Neuronal stem cell (in vitro differentiated cells): ENCODE measurements around the gene MON1B.
A peak's percentile ranks its signal among the peaks of the same experiment; 100 is the strongest.

Source experiments
- DNase-seq: peaks from one replicate; pipeline ENCODE4 v3.0.0-alpha.2; 2013; ENCODE audit warnings: low spot score
- H2AFZ ChIP-seq: one replicate; pipeline ENCODE4 v1.6.1; 2013; ENCODE audit warnings: mild to moderate bottlenecking, low read length, inconsistent platforms
- H2AK5ac ChIP-seq: 2 replicates; pipeline ENCODE4 v1.6.1; 2013; ENCODE audit warnings: low read depth, mild to moderate bottlenecking, inconsistent platforms, low read length, moderate library complexity, mixed read lengths
- H2BK120ac ChIP-seq: 2 replicates; pipeline ENCODE4 v1.6.1; 2013; ENCODE audit warnings: low read depth, mild to moderate bottlenecking, inconsistent platforms, low read length, moderate library complexity, mixed read lengths
- H2BK12ac ChIP-seq: one replicate; pipeline ENCODE4 v1.6.1; 2013; ENCODE audit warnings: low read length, inconsistent platforms
- H2BK15ac ChIP-seq: 2 replicates; pipeline ENCODE4 v1.6.1; 2013; ENCODE audit warnings: mild to moderate bottlenecking, low read length, inconsistent platforms, mixed read lengths
- H2BK5ac ChIP-seq: one replicate; pipeline ENCODE4 v1.6.1; 2013; ENCODE audit warnings: inconsistent platforms, mild to moderate bottlenecking, low read length, moderate library complexity
- H3K14ac ChIP-seq: one replicate; pipeline ENCODE4 v1.6.1; 2013; ENCODE audit warnings: low read length, inconsistent platforms
- H3K18ac ChIP-seq: 2 replicates; pipeline ENCODE4 v1.6.1; 2013; ENCODE audit warnings: low read length, inconsistent platforms
- H3K23ac ChIP-seq: 2 replicates; pipeline ENCODE4 v1.6.1; 2013; ENCODE audit warnings: low read depth, mild to moderate bottlenecking, mixed read lengths, low read length, inconsistent platforms; ENCODE audit not compliant: poor library complexity
- H3K27ac ChIP-seq: replicated peaks from 3 replicates; pipeline ENCODE4 v1.5.1; 2013; ENCODE audit warnings: low read length, inconsistent platforms
- H3K27me3 ChIP-seq, 3 experiments: 2 replicates each; pipeline ENCODE4 v1.6.1; 2013; ENCODE audit warnings: low read length in 3 of 3, mild to moderate bottlenecking in 2 of 3, inconsistent platforms in 1 of 3, low read depth in 1 of 3, mixed read lengths in 1 of 3, moderate library complexity in 1 of 3; ENCODE audit not compliant: control insufficient read depth in 3 of 3, insufficient read depth in 3 of 3
- H3K36me3 ChIP-seq, 2 donors: replicated peaks in 1 of 2; 2 replicates each; pipeline ENCODE4 v1.6.1; 2013; ENCODE audit warnings: low read length in 2 of 2; ENCODE audit not compliant: control insufficient read depth in 2 of 2, insufficient read depth in 2 of 2
- H3K4ac ChIP-seq: 2 replicates; pipeline ENCODE4 v1.6.1; 2013; ENCODE audit warnings: inconsistent platforms, mild to moderate bottlenecking, low read length, moderate library complexity
- H3K4me1 ChIP-seq, 2 donors: 1 replicate in 1 of 2; 2 replicates in 1 of 2; pipeline ENCODE4 v1.6.1; 2013; ENCODE audit warnings: low read length in 2 of 2, low read depth in 1 of 2; ENCODE audit not compliant: control insufficient read depth in 2 of 2, insufficient read depth in 1 of 2
- H3K4me2 ChIP-seq: one replicate; pipeline ENCODE4 v1.6.1; 2013; ENCODE audit warnings: mild to moderate bottlenecking, low read length, inconsistent platforms; ENCODE audit not compliant: insufficient read depth, poor library complexity, severe bottlenecking
- H3K4me3 ChIP-seq, 2 donors: 2 replicates each; pipeline ENCODE4 v1.5.1; 2013; ENCODE audit warnings: low read length in 2 of 2, mild to moderate bottlenecking in 2 of 2, inconsistent platforms in 1 of 2, moderate library complexity in 1 of 2
- H3K79me1 ChIP-seq: one replicate; pipeline ENCODE4 v1.6.1; 2013; ENCODE audit warnings: low read depth, mild to moderate bottlenecking, inconsistent platforms, low read length, moderate library complexity
- H3K9ac ChIP-seq: one replicate; pipeline ENCODE4 v1.6.1; 2013; ENCODE audit warnings: mild to moderate bottlenecking, low read depth, low read length, inconsistent platforms; ENCODE audit not compliant: poor library complexity
- H3K9me3 ChIP-seq, 2 donors: replicated peaks in 1 of 2; 2 replicates each; pipeline versions ENCODE3 to v1.6.1; 2013; ENCODE audit warnings: low read length in 2 of 2, mild to moderate bottlenecking in 2 of 2, inconsistent platforms in 1 of 2, low read depth in 1 of 2, mixed read lengths in 1 of 2, moderate library complexity in 1 of 2; ENCODE audit not compliant: control insufficient read depth in 2 of 2, insufficient read depth in 1 of 2
- H4K8ac ChIP-seq: one replicate; pipeline ENCODE4 v1.6.1; 2013; ENCODE audit warnings: low read depth, mild to moderate bottlenecking, inconsistent platforms, low read length, moderate library complexity
- H4K91ac ChIP-seq: one replicate; pipeline ENCODE4 v1.6.1; 2013; ENCODE audit warnings: low read length, low read depth, mild to moderate bottlenecking, inconsistent platforms; ENCODE audit not compliant: poor library complexity
- WGBS, 2 donors: extraction: QIAGEN DNeasy Blood & Tissue Kit; methylation state at CpG; one replicate each; pipeline ENCODE4 v1.1.7; 2013; ENCODE audit warnings: missing lambda C conversion rate in 2 of 2, mixed read lengths in 1 of 2; ENCODE audit not compliant: insufficient read length in 2 of 2, insufficient replicate concordance in 1 of 2; ENCODE audit errors: extremely low coverage in 2 of 2; 5-methylcytosine and 5-hydroxymethylcytosine counted together

MON1B gene

GRCh38 chr16:77197747-77198146, 6.8 kb downstream of the MON1B start:
- Histone ChIP-seq H3K4me2 (no peak overlapping the region), H3K4me1 (no peaks in the 10 kb centered on the region), H2AK5ac (no peak overlapping the region), H2BK12ac (no peak overlapping the region), H3K36me3 (peaks cover 31 to 70% of the 10 kb centered on the region in 2 donors), H3K79me1 (peaks cover 9% of the 10 kb centered on the region), H2BK15ac (no peak overlapping the region), H3K23ac (no peak overlapping the region), H2BK120ac (no peak overlapping the region), H2AFZ (no peak overlapping the region), H3K4me3 (no peak overlapping the region), H3K27me3 (no peaks in the 10 kb centered on the region), H3K14ac (no peak overlapping the region), H4K8ac (no peak overlapping the region), H2BK5ac (no peak overlapping the region), H3K4ac (no peak overlapping the region), H3K9me3 (no peaks in the 10 kb centered on the region), H3K27ac (no peak overlapping the region), H4K91ac (no peak overlapping the region), H3K18ac (no peak overlapping the region), H3K9ac (no peak overlapping the region)
- no CpG with 5 or more reads among the region's 2 CpGs for WGBS, 2 donors
- DNase-seq = no peak

DNA sequence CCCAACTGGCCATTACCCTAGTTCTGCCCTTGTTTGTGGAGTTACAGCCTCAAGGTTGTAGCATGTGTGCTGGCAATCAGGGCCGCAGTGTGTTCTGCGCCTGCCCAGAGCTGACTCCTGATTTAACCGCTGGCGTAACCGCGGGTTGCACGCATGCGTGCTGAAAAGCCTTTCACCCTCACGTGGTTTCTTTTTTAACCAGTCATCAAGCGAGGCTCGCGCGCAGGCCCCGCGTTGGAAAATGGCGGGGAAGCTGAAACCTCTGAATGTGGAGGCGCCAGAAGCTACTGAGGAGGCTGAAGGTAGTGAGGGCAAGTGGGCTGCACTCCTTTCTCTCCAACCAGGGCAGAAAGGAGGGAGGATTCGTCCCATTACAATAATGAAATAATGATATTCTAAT, 8.2 kb downstream of the MON1B start, which contains the start of gene SYCE1L:
SYCE1L (plus strand) TSS at position 198 of the 400 bp plus-strand sequence; CDS start at position 242, 44 bp downstream.
- no peak within 1 kb of the TSS for H3K9ac ChIP-seq
- H3K4ac ChIP-seq = no peak within 1 kb of the TSS
- H2AFZ ChIP-seq = no peak within 1 kb of the TSS
- H4K91ac ChIP-seq = no peak within 1 kb of the TSS
- H3K27ac ChIP-seq = no peak within 1 kb of the TSS
- H2BK120ac ChIP-seq = no peak within 1 kb of the TSS
- peaks cover 26 to 57% of the 10 kb centered on the region in 2 donors for H3K36me3 ChIP-seq
- no peak within 1 kb of the TSS for H2BK12ac ChIP-seq
- no peak within 1 kb of the TSS for H2AK5ac ChIP-seq
- H2BK15ac ChIP-seq = no peak within 1 kb of the TSS
- DNase-seq = no peak
- no peak within 1 kb of the TSS for H2BK5ac ChIP-seq
- no peaks in the 10 kb centered on the region for H3K4me1 ChIP-seq
- H3K14ac ChIP-seq = no peak within 1 kb of the TSS
- no peak within 1 kb of the TSS for H4K8ac ChIP-seq
- no peak within 1 kb of the TSS for H3K18ac ChIP-seq
- no peak within 1 kb of the TSS for H3K23ac ChIP-seq
- H3K9me3 ChIP-seq = no peaks in the 10 kb centered on the region
- no CpG with 5 or more reads among the region's 18 CpGs for whole genome bisulfite sequencing, 2 donors
- no peak within 1 kb of the TSS for H3K4me2 ChIP-seq
- peaks cover 4% of the 10 kb centered on the region for H3K79me1 ChIP-seq
- no peaks in the 10 kb centered on the region for H3K27me3 ChIP-seq
- no peak within 1 kb of the TSS for H3K4me3 ChIP-seq

GRCh38 chr16:77206533-77206932, 15.5 kb downstream of the MON1B start:
- Histone ChIP-seq H2BK5ac (no peak overlapping the region), H3K14ac (no peak overlapping the region), H3K4me2 (no peak overlapping the region), H3K9ac (no peak overlapping the region), H3K27me3 (no peaks in the 10 kb centered on the region), H2AK5ac (no peak overlapping the region), H4K8ac (no peak overlapping the region), H3K4me1 (peaks cover 4 to 15% of the 10 kb centered on the region in 2 donors), H3K18ac (no peak overlapping the region), H3K36me3 (peaks cover 0 to under 1% of the 10 kb centered on the region in 2 donors), H3K79me1 (no peaks in the 10 kb centered on the region), H2BK15ac (no peak overlapping the region), H2AFZ (peak overlapping the region; percentile 54), H3K4ac (no peak overlapping the region), H2BK120ac (no peak overlapping the region), H3K9me3 (peaks cover 0 to 1% of the 10 kb centered on the region in 2 donors), H3K27ac (no peak overlapping the region), H3K4me3 (no peak overlapping the region), H4K91ac (no peak overlapping the region), H3K23ac (no peak overlapping the region), H2BK12ac (no peak overlapping the region)
- no peak for DNase-seq
- no CpG with 5 or more reads among the region's 2 CpGs for WGBS, 2 donors

DNA sequence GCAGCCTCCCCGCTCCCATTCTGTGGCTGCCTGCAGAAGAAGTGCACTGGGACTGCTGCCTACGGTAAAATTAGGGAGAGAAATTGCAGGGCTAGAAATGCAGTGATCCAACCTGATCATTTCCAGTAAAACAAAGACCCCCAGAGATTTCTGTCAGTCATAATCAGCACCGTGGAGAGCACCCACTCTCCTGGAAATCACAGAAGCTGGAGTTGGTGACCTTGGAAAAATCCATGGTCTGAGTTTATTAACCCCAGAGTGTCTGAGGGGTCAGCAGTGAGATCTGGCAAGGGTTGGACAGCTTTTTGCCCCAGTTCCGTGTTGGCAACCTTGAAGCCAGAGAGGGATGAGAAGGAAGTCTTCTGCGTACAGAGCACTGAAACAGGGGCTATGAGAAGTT, 16.0 kb downstream of the MON1B start:
- no CpG with 5 or more reads among the region's 5 CpGs for WGBS, 2 donors
- H3K18ac ChIP-seq = no peak overlapping the region
- no peak overlapping the region for H2BK15ac ChIP-seq
- H3K4me1 ChIP-seq = peaks cover 9 to 15% of the 10 kb centered on the region in 2 donors
- H3K14ac ChIP-seq = no peak overlapping the region
- no peak overlapping the region for H4K8ac ChIP-seq
- H2BK12ac ChIP-seq = no peak overlapping the region
- H3K27ac ChIP-seq = no peak overlapping the region
- H3K79me1 ChIP-seq = no peaks in the 10 kb centered on the region
- DNase-seq = no peak
- no peak overlapping the region for H3K4me3 ChIP-seq
- no peak overlapping the region for H2AFZ ChIP-seq
- H3K23ac ChIP-seq = no peak overlapping the region
- H3K27me3 ChIP-seq = no peaks in the 10 kb centered on the region
- H3K36me3 ChIP-seq = no peaks in the 10 kb centered on the region
- H3K9me3 ChIP-seq = peaks cover 0 to 4% of the 10 kb centered on the region in 2 donors
- no peak overlapping the region for H3K4ac ChIP-seq
- H2BK5ac ChIP-seq = no peak overlapping the region
- H3K9ac ChIP-seq = no peak overlapping the region
- no peak overlapping the region for H4K91ac ChIP-seq
- H3K4me2 ChIP-seq = no peak overlapping the region
- H2AK5ac ChIP-seq = no peak overlapping the region
- no peak overlapping the region for H2BK120ac ChIP-seq
